Measurements from ENCODE around the gene GMCL2.

Gene GMCL2

GRCh38 chr5:178221282-178221681, 34.1 kb upstream of the GMCL2 start:
- DNase-seq (ENCODE audit: low spot score) = no peak

- no peak for DNase-seq (ENCODE audit: low spot score)
Measured at GRCh38 chr5:178218827-178219226, 31.7 kb upstream of the GMCL2 start.

DNA sequence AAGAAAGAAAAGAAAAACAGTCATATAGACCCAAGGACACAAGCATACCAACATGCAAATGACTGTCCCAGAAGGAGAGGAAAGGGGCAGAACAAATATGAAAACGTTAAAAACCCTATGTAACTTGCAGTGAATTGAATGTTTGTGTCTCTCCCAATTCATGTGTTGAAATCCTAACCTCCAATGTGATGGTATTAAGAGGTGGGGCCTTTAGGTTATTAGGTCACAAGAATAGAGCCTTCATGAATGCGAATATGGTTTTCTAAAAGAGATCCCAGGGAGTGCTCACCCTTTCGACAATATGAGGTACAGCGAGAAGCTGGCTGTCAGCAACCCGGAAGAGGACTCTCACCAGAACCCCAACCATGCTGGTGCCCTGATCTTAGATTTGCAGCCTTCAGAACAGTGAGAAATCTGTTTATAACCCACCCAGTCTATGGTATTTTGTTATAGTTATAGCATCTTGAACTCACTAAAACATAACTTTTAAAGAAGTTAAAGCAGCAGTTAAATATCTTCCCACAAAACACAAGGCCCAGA, 31.1 kb upstream of the GMCL2 start:
- no peak for DNase-seq (ENCODE audit: low spot score)

GRCh38 chr5:178216779-178217178, 29.6 kb upstream of the GMCL2 start:
- no peak for DNase-seq (ENCODE audit: low spot score)

GRCh38 chr5:178216088-178216534, 28.9 kb upstream of the GMCL2 start:
- DNase-seq (ENCODE audit: low spot score) = no peak

DNA sequence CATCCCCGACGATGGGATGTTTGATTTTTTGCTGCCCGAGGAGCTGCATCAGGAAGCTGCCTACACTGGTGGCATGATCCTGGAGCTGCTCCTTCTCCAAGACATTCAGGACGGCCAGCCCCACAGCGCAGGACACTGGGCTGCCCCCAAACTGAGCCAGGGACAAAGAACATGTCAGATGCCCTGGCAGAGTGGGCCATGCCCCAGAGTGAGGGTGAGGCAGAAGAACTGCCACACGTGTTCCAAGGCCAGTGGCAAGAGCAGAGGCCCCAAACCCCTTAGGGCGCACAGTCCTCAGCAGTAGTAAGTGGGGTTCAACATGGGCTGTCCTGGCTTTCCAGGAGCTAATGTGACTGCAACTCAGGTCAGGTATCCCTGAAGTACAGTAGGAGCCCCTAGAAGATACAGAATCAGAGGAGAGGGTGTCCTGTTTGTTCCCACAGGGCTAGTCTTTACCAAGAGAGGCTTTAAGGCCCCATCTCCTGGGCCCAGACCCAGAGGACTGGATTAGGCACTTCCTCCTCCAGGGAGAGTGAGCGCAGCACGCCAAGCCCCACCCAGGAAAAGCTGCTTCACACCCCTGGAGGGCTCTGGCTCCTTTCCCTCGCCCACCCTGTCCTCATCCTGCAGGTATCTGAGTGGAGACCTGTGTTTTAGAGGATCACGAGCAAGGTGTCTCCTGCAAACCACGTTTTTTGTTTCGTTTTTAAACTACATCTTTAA, 28.3 kb upstream of the GMCL2 start:
- no peak for DNase-seq (ENCODE audit: low spot score)

- no peak for DNase-seq (ENCODE audit: low spot score)
Measured at GRCh38 chr5:178214160-178214803, 27.1 kb upstream of the GMCL2 start.

- DNase-seq (ENCODE audit: low spot score) = no peak
Measured at GRCh38 chr5:178213748-178214151, 26.6 kb upstream of the GMCL2 start.

- no peak for DNase-seq (ENCODE audit: low spot score)
Measured at GRCh38 chr5:178213003-178213461, 25.9 kb upstream of the GMCL2 start.

- no peak for DNase-seq (ENCODE audit: low spot score)
Measured at GRCh38 chr5:178212241-178213002, 25.3 kb upstream of the GMCL2 start.

DNA sequence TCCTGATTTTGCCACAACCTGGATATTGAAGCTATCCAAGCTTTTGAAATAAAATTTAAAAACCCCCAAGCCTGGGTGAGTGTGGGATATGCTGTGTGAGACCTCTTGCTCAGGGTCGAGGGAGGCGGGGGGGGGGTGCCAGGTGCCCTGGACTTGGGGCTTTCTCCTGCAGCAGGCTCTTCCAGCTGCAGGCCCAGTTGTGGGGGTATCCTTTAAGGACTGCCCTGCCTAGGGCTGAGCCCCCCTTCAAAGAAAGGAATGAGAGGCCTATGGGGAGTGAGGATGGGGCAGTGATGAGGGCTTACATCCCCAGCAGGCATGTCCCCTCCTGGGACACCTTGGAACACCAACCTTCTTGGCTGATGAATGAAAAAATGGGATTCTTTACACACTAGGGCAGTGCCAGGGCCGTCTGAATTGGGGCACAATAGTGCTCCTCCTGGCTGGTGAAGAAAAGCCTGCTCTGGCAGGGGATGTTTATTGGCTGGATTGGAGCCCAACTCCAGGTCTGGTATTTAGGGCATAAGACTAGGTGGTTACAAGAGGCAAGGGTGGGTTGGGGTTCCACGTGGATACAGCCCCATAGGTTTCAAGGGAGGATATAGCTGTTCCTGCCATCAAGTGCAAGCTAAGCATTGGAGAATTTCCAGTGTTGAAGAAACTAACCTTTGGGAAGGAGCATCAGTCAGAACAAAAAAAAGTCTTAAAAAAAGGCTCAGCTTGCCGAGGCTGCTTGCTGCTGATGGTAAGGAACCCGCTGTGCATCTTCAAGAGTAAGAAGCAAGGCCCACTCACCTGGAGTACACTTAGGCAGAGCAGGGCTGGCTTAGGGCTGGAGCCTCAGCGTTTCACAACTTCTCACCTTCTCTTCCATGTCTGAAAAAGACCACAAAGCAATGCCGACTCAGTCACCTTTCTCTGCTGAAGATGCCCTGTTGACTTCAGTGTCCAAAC, 24.2 kb upstream of the GMCL2 start:
- no peak for DNase-seq (ENCODE audit: low spot score)

- DNase-seq (ENCODE audit: low spot score) = no peak
Measured at GRCh38 chr5:178210686-178211085, 23.5 kb upstream of the GMCL2 start.

GRCh38 chr5:178210073-178210535, 22.9 kb upstream of the GMCL2 start:
- DNase-seq (ENCODE audit: low spot score) = no peak

GRCh38 chr5:178209334-178210072, 22.3 kb upstream of the GMCL2 start:
- no peak for DNase-seq (ENCODE audit: low spot score)

- DNase-seq (ENCODE audit: low spot score) = no peak
Measured at GRCh38 chr5:178208540-178209227, 21.5 kb upstream of the GMCL2 start.

- no peak for DNase-seq (ENCODE audit: low spot score)
Measured at GRCh38 chr5:178207917-178208280, 20.7 kb upstream of the GMCL2 start.

- DNase-seq (ENCODE audit: low spot score) = no peak
Measured at GRCh38 chr5:178207183-178207916, 20.2 kb upstream of the GMCL2 start.

DNA sequence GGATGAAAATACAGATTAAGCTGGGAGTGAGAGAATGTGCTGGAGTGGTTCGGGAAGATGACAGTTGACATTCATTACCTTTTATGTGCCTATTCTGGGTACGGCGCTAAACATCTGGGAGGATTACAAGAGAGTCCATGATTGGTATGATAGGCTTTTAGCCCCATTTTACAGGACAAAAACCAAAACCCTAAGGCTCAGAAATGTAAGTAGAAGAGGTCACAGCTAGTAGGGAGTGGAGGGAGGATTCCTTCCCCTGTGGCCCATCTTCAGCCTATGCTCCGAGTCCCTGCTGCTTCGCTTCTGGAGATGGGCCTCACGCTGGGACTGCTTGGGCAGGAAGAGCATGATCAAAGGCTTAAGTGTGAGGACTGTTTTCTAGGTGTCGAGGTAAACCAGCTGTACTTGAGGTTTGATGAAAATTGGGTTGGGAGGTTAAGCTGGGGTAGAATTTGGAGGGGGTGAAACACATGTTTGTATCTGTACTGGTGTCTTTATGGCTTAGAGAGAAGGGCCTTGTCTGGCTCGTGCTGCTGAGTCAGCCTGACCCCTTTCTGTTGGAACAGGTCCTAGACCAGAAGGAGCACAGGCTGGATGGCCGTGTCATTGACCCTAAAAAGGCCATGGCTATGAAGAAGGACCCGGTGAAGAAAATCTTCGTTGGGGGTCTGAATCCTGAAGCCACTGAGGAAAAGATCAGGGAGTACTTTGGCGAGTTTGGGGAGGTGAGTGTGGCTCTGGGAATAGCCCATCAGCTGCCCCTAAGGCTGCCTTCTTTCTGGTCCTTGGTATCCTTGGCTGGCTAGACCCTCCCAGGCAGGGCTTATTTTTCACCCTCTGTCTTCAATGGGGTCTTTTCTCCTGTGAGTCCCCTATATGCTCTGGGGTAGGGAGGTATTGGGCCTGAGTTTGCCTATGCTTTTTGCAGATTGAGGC, 19.3 kb upstream of the GMCL2 start:
- no peak for DNase-seq (ENCODE audit: low spot score)
